ENCODE results near the gene CPNE1. TPM values are rescaled to one million over a fixed set of nuclear protein-coding genes. Genes with fewer than 3 reads are reported as not detected.

The CPNE1 gene
- total and polyA plus RNA-seq, 10 of the 15 experiments (the other 5 are each of a cell fraction or from before 2014, with no cell fraction given): 84.9 to 209 (median 146) TPM

DNA sequence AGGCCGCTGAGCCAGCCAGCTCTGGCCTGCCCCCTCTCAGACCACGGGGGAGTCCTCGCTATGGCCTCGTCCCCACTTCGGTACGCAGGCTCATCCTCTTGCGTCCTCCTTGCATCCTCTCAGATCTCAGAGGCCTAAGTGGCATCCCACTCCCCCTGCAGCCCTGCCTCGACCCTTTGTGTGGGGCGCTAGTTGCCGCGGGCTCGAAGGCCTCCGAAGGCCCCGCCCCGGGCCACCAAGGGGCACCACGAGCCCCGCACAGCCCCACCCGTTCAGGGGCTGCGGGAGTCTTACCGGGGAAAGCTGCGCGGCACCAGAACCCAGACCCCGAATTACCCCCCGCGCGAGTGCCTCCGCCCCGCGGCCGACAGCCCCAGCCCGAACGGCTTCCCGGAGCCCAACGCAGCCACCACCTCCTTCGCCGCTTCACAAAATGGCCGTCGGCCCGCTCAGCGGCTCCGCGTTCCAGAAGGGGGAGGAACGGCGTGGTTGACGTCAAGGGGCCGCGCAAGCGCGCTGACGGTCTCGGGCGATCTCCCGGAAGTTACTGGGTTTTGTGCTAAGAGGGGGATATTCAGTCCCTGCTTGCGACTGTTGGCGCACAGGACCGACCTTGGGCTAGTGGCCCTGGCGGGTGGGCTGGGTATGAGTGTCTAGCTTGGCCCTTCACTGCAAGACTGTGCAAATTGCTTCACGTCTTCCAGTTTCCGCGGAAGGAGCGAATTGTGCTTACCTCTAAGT is at the start of gene CPNE1, which contains the start of gene RBM12 (continued):
- TF ChIP-seq, protein P1, sequence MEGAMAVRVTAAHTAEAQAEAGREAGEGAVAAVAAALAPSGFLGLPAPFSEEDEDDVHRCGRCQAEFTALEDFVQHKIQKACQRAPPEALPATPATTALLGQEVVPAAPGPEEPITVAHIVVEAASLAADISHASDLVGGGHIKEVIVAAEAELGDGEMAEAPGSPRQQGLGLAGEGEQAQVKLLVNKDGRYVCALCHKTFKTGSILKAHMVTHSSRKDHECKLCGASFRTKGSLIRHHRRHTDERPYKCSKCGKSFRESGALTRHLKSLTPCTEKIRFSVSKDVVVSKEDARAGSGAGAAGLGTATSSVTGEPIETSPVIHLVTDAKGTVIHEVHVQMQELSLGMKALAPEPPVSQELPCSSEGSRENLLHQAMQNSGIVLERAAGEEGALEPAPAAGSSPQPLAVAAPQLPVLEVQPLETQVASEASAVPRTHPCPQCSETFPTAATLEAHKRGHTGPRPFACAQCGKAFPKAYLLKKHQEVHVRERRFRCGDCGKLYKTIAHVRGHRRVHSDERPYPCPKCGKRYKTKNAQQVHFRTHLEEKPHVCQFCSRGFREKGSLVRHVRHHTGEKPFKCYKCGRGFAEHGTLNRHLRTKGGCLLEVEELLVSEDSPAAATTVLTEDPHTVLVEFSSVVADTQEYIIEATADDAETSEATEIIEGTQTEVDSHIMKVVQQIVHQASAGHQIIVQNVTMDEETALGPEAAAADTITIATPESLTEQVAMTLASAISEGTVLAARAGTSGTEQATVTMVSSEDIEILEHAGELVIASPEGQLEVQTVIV (IDR thresholded peaks at IDR 0.05; ENCODE audit: borderline replicate concordance, partially characterized antibody): peak; percentile 66
- TF ChIP-seq SRF (IDR thresholded peaks at IDR 0.05; ENCODE audit: low read depth in 2 of 2, low read length in 2 of 2) (no peak), PML (IDR thresholded peaks at IDR 0.05; ENCODE audit: low read length) (peak; percentile 96), IRF3 (IDR thresholded peaks at IDR 0.05) (0 out of 2 replicates have a peak, but pooled peaks have one; percentile 13), GATAD2B (conservative IDR thresholded peaks at IDR 0.05; ENCODE audit: low read depth) (peak; percentile 80), POU2F2 (IDR thresholded peaks at IDR 0.05; ENCODE audit: borderline replicate concordance, low read depth, low read length) (peak; percentile 87), RFX5 (IDR thresholded peaks at IDR 0.05; ENCODE audit: low read depth, low read length) (no peak), ZNF207 (IDR thresholded peaks at IDR 0.05; ENCODE audit: borderline replicate concordance) (0 out of 2 replicates have a peak, but pooled peaks have one; percentile 37), POLR2AphosphoS5 (IDR thresholded peaks at IDR 0.05; ENCODE audit: low read length) (peak; percentile 96), YY1 (IDR thresholded peaks at IDR 0.05; ENCODE audit: low read depth, low read length) (peak; percentile 99), MYC (IDR thresholded peaks at IDR 0.05; ENCODE audit: insufficient read depth, insufficient read length, insufficient replicate concordance, low read length, severe bottlenecking) (peak; percentile 27)
- TF ChIP-seq, protein P2, sequence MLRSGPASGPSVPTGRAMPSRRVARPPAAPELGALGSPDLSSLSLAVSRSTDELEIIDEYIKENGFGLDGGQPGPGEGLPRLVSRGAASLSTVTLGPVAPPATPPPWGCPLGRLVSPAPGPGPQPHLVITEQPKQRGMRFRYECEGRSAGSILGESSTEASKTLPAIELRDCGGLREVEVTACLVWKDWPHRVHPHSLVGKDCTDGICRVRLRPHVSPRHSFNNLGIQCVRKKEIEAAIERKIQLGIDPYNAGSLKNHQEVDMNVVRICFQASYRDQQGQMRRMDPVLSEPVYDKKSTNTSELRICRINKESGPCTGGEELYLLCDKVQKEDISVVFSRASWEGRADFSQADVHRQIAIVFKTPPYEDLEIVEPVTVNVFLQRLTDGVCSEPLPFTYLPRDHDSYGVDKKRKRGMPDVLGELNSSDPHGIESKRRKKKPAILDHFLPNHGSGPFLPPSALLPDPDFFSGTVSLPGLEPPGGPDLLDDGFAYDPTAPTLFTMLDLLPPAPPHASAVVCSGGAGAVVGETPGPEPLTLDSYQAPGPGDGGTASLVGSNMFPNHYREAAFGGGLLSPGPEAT (IDR thresholded peaks at IDR 0.05; ENCODE audit: low read depth): peak; percentile 75; the same call in 1 of the 2 replicates

All from GM12878 (cell line).